Mesodermal cell (in vitro differentiated cells): ENCODE data around the gene HNRNPCL4. TPM values are rescaled to one million over a fixed set of nuclear protein-coding genes. Genes with fewer than 3 reads are reported as not detected.
"Not testable (repeated sequence)": the region's sequence is repeated elsewhere in the genome, so short reads cannot be mapped to it uniquely, and the experiment has no call there.

Experiments
- H3K27ac ChIP-seq: 2 replicates; pipeline ENCODE4 v1.7.0; 2013; ENCODE audit warnings: mild to moderate bottlenecking, low read depth, low read length, moderate library complexity; ENCODE audit not compliant: severe bottlenecking
- H3K36me3 ChIP-seq: 2 replicates; pipeline ENCODE4 v1.7.1; 2013; ENCODE audit warnings: mild to moderate bottlenecking, low read length, moderate library complexity; ENCODE audit not compliant: control insufficient read depth, insufficient read depth
- H3K4me1 ChIP-seq: one replicate; pipeline ENCODE4 v1.7.1; 2013; ENCODE audit warnings: mild to moderate bottlenecking, low read length; ENCODE audit not compliant: insufficient read depth, control insufficient read depth, poor library complexity, severe bottlenecking
- H3K4me3 ChIP-seq: 2 replicates; pipeline ENCODE4 v1.7.0; 2013; ENCODE audit warnings: low read length, control low read depth, mild to moderate bottlenecking; ENCODE audit not compliant: insufficient read depth, poor library complexity, severe bottlenecking; ENCODE audit errors: extremely low read depth
- H3K9me3 ChIP-seq: 2 replicates; pipeline ENCODE4 v1.7.1; 2013; ENCODE audit warnings: mild to moderate bottlenecking, low read length, moderate library complexity; ENCODE audit not compliant: control insufficient read depth
- WGBS, 2 experiments: methylation state at CpG; one replicate each; pipeline ENCODE4 v1.1.5; 2013; ENCODE audit warnings: missing lambda C conversion rate in 2 of 2; ENCODE audit not compliant: insufficient coverage in 2 of 2; 5-methylcytosine and 5-hydroxymethylcytosine counted together
- polyA plus RNA-seq, 2 experiments: library from polyadenylated mRNA; stranded (reverse); fragments of 50-300 nt; gene quantifications; one replicate each; pipeline ENCODE4 v1.2.3, GENCODE V29; 2013

HNRNPCL4 gene
- not detected for polyA plus RNA-seq (2013, experiment 1 of 2)
- polyA plus RNA-seq (2013, experiment 2 of 2) = not detected

GRCh38 chr1:13165531-13165930 lies at the start of gene HNRNPCL4:
Gene HNRNPCL4 (minus strand): TSS chr1:13165631. CDS start chr1:13165467, 164 bp downstream.
- not testable (repeated sequence) for H3K4me3 ChIP-seq, H3K9me3 ChIP-seq, H3K4me1 ChIP-seq, H3K36me3 ChIP-seq, H3K27ac ChIP-seq
- WGBS, 2 experiments = no CpG with 5 or more reads among the region's 8 CpGs

DNA sequence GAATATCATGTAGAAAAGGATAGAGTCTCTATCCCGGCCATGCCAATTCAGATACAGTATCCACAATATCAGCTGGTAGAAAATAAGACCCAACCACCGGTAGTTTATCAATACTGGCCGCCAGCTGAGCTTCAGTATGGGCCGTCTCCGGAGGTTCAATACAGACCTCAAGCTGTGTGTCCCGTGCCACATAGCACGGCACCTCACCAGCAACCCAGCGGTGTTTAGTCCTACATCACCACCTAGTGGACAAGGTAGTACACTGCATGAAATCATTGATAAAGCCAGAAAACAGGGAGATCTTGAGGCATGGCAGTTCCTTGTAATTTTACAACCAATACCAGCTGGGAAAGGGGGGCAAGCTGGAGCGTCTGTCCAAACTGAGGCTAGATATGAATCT lies 43.3 kb upstream of the HNRNPCL4 start:
- H3K4me1 ChIP-seq, H3K9me3 ChIP-seq, H3K27ac ChIP-seq, H3K36me3 ChIP-seq, H3K4me3 ChIP-seq: not testable (repeated sequence)
- no CpG with 5 or more reads among the region's 9 CpGs for WGBS, 2 experiments

- not testable (repeated sequence) for H3K4me1 ChIP-seq, H3K4me3 ChIP-seq, H3K9me3 ChIP-seq, H3K36me3 ChIP-seq, H3K27ac ChIP-seq
- no CpG with 5 or more reads among the region's 5 CpGs for WGBS, 2 experiments
These were observed 35.9 kb upstream of the HNRNPCL4 start, which contains the start of gene PRAMEF13 for GRCh38 chr1:13201309-13201708. Gene PRAMEF13 (minus strand): TSS chr1:13201409. CDS start chr1:13199589, 1,820 bp downstream.

DNA sequence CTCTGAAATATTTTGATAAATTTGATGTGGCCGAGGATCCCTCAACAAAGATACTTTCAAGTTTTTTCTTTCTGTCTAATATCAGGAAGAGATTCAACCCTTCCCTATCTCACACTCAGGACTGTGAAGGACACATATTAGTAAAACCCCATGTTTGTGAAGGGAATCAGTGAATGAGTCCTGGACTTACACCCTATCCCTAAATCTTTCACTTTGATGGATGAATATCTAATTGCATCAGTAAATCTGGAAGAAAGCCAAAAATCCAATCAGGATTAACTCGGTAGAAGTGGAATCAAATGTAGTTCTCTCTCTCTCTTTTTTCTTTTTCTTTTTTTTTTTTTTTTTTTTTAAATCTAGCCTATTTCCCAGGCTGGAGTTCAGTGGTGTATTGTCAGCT lies 6.1 kb upstream of the HNRNPCL4 start, which contains the start of gene PRAMEF9:
PRAMEF9 (plus strand) TSS at position 301 of the 400 bp plus-strand sequence. CDS start 3,433 bp downstream, outside the sequence.
- H3K36me3 ChIP-seq, H3K4me1 ChIP-seq, H3K27ac ChIP-seq, H3K4me3 ChIP-seq, H3K9me3 ChIP-seq: not testable (repeated sequence)
- WGBS, 2 experiments = no CpG with 5 or more reads among the region's 2 CpGs

DNA sequence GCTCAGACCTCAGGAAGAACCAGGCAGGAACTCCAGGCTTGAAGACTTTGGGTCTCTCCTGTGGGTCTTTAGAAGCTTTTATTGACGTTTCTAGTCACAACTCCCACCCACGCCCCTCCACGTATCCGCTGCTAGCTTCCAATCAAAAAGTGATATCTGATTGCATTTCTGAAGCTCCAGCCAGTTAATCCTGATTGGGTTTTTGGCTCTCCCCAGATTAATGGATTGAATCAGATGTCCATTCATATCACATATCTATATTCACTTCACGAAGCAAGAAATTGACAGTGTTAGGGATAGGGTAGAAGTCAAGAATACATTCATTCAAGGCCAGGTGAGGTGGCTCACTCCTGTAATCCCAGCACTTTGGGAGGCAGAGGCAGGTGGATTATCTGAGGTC lies 9.5 kb downstream of the HNRNPCL4 start, which contains the start of gene PRAMEF26:
PRAMEF26 (minus strand) TSS at position 101 of the 400 bp plus-strand sequence. CDS start 2,914 bp downstream, outside the sequence.
- not testable (repeated sequence) for H3K27ac ChIP-seq, H3K9me3 ChIP-seq, H3K4me3 ChIP-seq, H3K4me1 ChIP-seq, H3K36me3 ChIP-seq
- WGBS, 2 experiments = no CpG with 5 or more reads among the region's 5 CpGs

- WGBS, 2 experiments = no CpG with 5 or more reads among the region's 6 CpGs
- not testable (repeated sequence) for H3K4me3 ChIP-seq, H3K27ac ChIP-seq, H3K4me1 ChIP-seq, H3K36me3 ChIP-seq
- peaks cover 55% of the 10 kb centered on the region for H3K9me3 ChIP-seq
These were observed 48.7 kb downstream of the HNRNPCL4 start, which contains the start of gene HNRNPCL2 for GRCh38 chr1:13116754-13117153. Gene HNRNPCL2 (minus strand): TSS chr1:13116854. CDS start chr1:13116400, 454 bp downstream.
